K562 (cell line): ENCODE measurements around the gene ABHD8. TPM values are rescaled to one million over a fixed set of nuclear protein-coding genes. Genes with fewer than 3 reads are reported as not detected.

Experiments used
- ATF7 ChIP-seq: fragments of 450-650 bp; IDR thresholded peaks from 2 replicates; pipeline ENCODE4 v1.7.1; 2014; ENCODE audit warnings: mild to moderate bottlenecking, moderate library complexity
- BCOR ChIP-seq: fragments of 450-650 bp; IDR thresholded peaks from 2 replicates; pipeline ENCODE4 v1.6.1; 2016
- BMI1 ChIP-seq: fragments of 150-350 bp; IDR thresholded peaks from 2 replicates; pipeline ENCODE4 v1.6.1; 2014; ENCODE audit warnings: low read length
- CCNT2 ChIP-seq: IDR thresholded peaks from 2 replicates; pipeline ENCODE4 v1.6.1; 2011; ENCODE audit warnings: borderline replicate concordance, low read depth, mild to moderate bottlenecking, moderate library complexity, mixed read lengths, low read length; ENCODE audit not compliant: insufficient read length; ENCODE audit errors: extremely low read depth
- CTBP1 ChIP-seq: fragments of 450-650 bp; IDR thresholded peaks from 2 replicates; pipeline ENCODE4 v1.6.1; 2016; ENCODE audit warnings: borderline replicate concordance
- FOXK2 ChIP-seq, 2 experiments: fragments of 450-650 bp; IDR thresholded peaks in 1 of 2; conservative IDR thresholded peaks in 1 of 2; 2 replicates each; pipeline ENCODE4 v1.6.1; 2016; ENCODE audit warnings: low read depth in 2 of 2, mild to moderate bottlenecking in 1 of 2
- GABPB2 ChIP-seq: fragments of 250-450 bp; sonication (Bioruptor Pico); conservative IDR thresholded peaks from 2 replicates; pipeline ENCODE4 v1.5.1; 2021; ENCODE audit warnings: mild to moderate bottlenecking
- GATA2 ChIP-seq: sonication (generic); formaldehyde crosslinking; IDR thresholded peaks from 2 replicates; pipeline ENCODE4 v1.4.0; 2020; ENCODE audit warnings: mild to moderate bottlenecking, missing genetic modification reagents
- HDAC1 ChIP-seq, 2 experiments: fragments of 450-650 bp; IDR thresholded peaks; 2 replicates each; pipeline ENCODE4 v1.6.1; 2016 to 2017; ENCODE audit warnings: inconsistent platforms in 1 of 2, mild to moderate bottlenecking in 1 of 2, moderate library complexity in 1 of 2
- HOXB6 ChIP-seq: fragments of 250-450 bp; sonication (Bioruptor Pico); IDR thresholded peaks from 2 replicates; pipeline ENCODE4 v1.5.1; 2022; ENCODE audit warnings: mild to moderate bottlenecking, borderline replicate concordance
- JUNB ChIP-seq: fragments of 450-650 bp; formaldehyde crosslinking; conservative IDR thresholded peaks from 2 replicates; pipeline ENCODE4 v1.4.0; 2020; ENCODE audit warnings: mild to moderate bottlenecking
- KHSRP ChIP-seq: fragments of 450-650 bp; IDR thresholded peaks from 2 replicates; pipeline ENCODE4 v1.6.1; 2017
- MEF2D ChIP-seq: conservative IDR thresholded peaks from 2 replicates; pipeline ENCODE4 v1.6.1; 2016; ENCODE audit warnings: low read depth, missing genetic modification characterization, missing compliant biosample characterization
- MYC ChIP-seq, 2 experiments: fragments of 250-450 bp in 1 of 2; sonication (Bioruptor Pico) in 1 of 2; IDR thresholded peaks; 2 replicates each; pipeline versions ENCODE4 v1.5.1 to v1.6.1; 2012 to 2021; ENCODE audit warnings: low read depth in 2 of 2, borderline replicate concordance in 1 of 2, improper control_type of control experiment in 1 of 2, low read length in 1 of 2, mild to moderate bottlenecking in 1 of 2, moderate library complexity in 1 of 2
- RB1 ChIP-seq: fragments of 450-650 bp; IDR thresholded peaks from 2 replicates; pipeline ENCODE4 v1.6.1; 2017; ENCODE audit warnings: low read depth, mild to moderate bottlenecking
- RBM25 ChIP-seq: fragments of 200-400 bp; formaldehyde crosslinking; IDR thresholded peaks from 2 replicates; pipeline ENCODE4 v1.6.1; 2018; ENCODE audit warnings: low read length, low read depth, moderate library complexity; ENCODE audit not compliant: severe bottlenecking
- SRSF7 ChIP-seq: fragments of 200-400 bp; formaldehyde crosslinking; optimal IDR thresholded peaks from 2 replicates; pipeline ENCODE3; 2017; ENCODE audit warnings: mild to moderate bottlenecking, low read depth, low read length
- TBP ChIP-seq: optimal IDR thresholded peaks from 2 replicates; pipeline ENCODE3; 2011; ENCODE audit warnings: low read depth, low read length, improper control_type of control experiment
- TFAM ChIP-seq: fragments of 250-450 bp; sonication (Bioruptor Pico); conservative IDR thresholded peaks from 2 replicates; pipeline ENCODE4 v1.5.0; 2021; ENCODE audit warnings: mild to moderate bottlenecking, moderate library complexity
- THRAP3 ChIP-seq: fragments of 450-650 bp; IDR thresholded peaks from 2 replicates; pipeline ENCODE4 v1.6.1; 2016; ENCODE audit warnings: mild to moderate bottlenecking, inconsistent platforms, borderline replicate concordance
- polyA plus RNA-seq, 8 experiments: library from polyadenylated mRNA; depleted of rRNA in 4 of 8; stranded (reverse) in 5 of 8; unstranded in 3 of 8; fragments of >200 nt; fragmentation: Nextera tagmentation in 2 of 8; fragmentation: Illumina TruSeq in 1 of 8; extraction: Ambion mirVana in 2 of 8; extraction: Trizol in 1 of 8; gene quantifications; 2 replicates each; pipeline versions ENCODE4 v1.2.1 to v1.2.3, GENCODE V29; 2011 to 2014; ENCODE audit warnings: inconsistent platforms in 1 of 8, missing spikeins in 1 of 8
- total RNA-seq, 7 experiments: library from RNA; depleted of rRNA in 6 of 7; stranded (reverse); fragments of >200 nt in 6 of 7; fragmentation: Illumina TruSeq in 2 of 7; extraction: Trizol in 2 of 7; gene quantifications; 2 replicates each; pipeline versions ENCODE4 v1.2.1 to v1.2.3, GENCODE V29; 2011 to 2021; ENCODE audit warnings: low replicate concordance in 1 of 7
- TF ChIP-seq, protein P1 (sequence below): fragments of 250-450 bp; sonication (Bioruptor Pico); IDR thresholded peaks from 2 replicates; pipeline ENCODE4 v1.4.0; 2020
- TF ChIP-seq, protein P2 (sequence below): fragments of 450-650 bp; IDR thresholded peaks from 2 replicates; pipeline ENCODE4 v1.6.1; 2018; ENCODE audit warnings: mild to moderate bottlenecking, low read depth; ENCODE audit not compliant: partially characterized antibody

Gene ABHD8
- total and polyA plus RNA-seq, 9 of the 15 experiments (the other 6 are each of a cell fraction or from before 2014, with no cell fraction given) = 0.04 to 6.6 (median 2.0) TPM; not detected in 1

DNA sequence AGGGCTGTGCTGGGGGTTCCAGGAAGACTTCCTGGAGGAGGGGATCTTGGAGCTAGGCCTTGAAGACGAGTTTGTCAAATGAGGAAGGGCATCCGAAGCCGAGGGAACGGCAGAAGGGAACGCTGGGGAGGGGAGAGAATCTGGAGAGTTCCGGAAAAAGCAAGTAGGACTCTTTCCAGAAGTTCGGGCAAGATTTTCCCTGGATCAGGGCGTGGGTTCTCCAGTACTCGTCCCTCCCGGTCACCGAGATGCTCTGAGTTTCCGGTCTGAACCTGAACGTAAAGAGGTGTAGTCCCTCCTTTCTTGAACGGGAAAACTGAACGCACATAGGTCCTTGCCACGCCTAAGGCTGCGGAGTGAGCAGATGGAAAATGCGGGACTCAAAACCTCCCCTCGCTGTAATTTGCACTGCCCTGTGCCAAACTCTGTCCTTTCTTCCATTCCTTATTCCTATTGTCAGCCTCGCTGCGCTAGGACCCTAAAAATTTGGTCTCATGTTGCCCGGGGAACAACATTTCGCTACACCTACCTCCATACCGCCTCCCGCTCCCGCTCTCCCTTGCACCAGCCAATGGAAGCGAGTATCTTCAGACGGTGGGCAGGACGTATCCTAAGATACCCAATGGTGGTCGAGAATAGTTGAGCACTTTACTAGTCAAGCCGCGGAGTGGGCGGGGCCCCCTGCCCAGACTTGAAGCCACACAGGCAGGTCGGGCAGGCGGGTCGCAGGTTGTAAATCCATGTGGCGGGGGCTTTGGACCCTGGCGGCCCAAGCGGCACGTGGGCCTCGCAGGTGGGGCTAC is 33.8 kb upstream of the ABHD8 start, which contains the start of gene GTPBP3 (continued):
- TF ChIP-seq, protein P1, sequence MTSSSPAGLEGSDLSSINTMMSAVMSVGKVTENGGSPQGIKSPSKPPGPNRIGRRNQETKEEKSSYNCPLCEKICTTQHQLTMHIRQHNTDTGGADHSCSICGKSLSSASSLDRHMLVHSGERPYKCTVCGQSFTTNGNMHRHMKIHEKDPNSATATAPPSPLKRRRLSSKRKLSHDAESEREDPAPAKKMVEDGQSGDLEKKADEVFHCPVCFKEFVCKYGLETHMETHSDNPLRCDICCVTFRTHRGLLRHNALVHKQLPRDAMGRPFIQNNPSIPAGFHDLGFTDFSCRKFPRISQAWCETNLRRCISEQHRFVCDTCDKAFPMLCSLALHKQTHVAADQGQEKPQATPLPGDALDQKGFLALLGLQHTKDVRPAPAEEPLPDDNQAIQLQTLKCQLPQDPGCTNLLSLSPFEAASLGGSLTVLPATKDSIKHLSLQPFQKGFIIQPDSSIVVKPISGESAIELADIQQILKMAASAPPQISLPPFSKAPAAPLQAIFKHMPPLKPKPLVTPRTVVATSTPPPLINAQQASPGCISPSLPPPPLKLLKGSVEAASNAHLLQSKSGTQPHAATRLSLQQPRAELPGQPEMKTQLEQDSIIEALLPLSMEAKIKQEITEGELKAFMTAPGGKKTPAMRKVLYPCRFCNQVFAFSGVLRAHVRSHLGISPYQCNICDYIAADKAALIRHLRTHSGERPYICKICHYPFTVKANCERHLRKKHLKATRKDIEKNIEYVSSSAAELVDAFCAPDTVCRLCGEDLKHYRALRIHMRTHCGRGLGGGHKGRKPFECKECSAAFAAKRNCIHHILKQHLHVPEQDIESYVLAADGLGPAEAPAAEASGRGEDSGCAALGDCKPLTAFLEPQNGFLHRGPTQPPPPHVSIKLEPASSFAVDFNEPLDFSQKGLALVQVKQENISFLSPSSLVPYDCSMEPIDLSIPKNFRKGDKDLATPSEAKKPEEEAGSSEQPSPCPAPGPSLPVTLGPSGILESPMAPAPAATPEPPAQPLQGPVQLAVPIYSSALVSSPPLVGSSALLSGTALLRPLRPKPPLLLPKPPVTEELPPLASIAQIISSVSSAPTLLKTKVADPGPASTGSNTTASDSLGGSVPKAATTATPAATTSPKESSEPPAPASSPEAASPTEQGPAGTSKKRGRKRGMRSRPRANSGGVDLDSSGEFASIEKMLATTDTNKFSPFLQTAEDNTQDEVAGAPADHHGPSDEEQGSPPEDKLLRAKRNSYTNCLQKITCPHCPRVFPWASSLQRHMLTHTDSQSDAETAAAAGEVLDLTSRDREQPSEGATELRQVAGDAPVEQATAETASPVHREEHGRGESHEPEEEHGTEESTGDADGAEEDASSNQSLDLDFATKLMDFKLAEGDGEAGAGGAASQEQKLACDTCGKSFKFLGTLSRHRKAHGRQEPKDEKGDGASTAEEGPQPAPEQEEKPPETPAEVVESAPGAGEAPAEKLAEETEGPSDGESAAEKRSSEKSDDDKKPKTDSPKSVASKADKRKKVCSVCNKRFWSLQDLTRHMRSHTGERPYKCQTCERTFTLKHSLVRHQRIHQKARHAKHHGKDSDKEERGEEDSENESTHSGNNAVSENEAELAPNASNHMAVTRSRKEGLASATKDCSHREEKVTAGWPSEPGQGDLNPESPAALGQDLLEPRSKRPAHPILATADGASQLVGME = peak; percentile 61; the same call in 1 of the 2 replicates
- TF ChIP-seq RBM25 (peak; percentile 82), MYC (IDR thresholded peaks at IDR 0.05; ENCODE audit: low read depth, low read length) (peak; percentile 92), MYC (CRISPR knock-in tag; IDR thresholded peaks at IDR 0.05; ENCODE audit: borderline replicate concordance, low read depth) (no peak), GATA2 (CRISPR knock-in tag) (no peak), TBP (peak; percentile 94), BCOR (peak; percentile 99), MEF2D (tag) (peak; percentile 36; the same call in 1 of the 2 replicates), ATF7 (peak; percentile 91), TFAM (CRISPR knock-in tag) (no peak), JUNB (CRISPR knock-in tag) (0 out of 2 replicates have a peak, but pooled peaks have one; percentile 2), FOXK2 (conservative IDR thresholded peaks at IDR 0.05 in 1 of 2, IDR thresholded peaks at IDR 0.05 in 1 of 2; ENCODE audit: low read depth in 2 of 2) (peak; percentile 94 to 97), HDAC1 (IDR thresholded peaks at IDR 0.05) (peak in 1 of 2 experiments; percentile 78; a peak in 2 of 4 replicates), THRAP3 (no peak), SRSF7 (no peak), KHSRP (no peak; the same call in 1 of the 2 replicates), HOXB6 (CRISPR knock-in tag) (no peak), BMI1 (no peak), GABPB2 (CRISPR knock-in tag) (no peak), RB1 (peak; percentile 95; the same call in 1 of the 2 replicates), CTBP1 (peak; percentile 93), CCNT2 (no peak)
- TF ChIP-seq, protein P2, sequence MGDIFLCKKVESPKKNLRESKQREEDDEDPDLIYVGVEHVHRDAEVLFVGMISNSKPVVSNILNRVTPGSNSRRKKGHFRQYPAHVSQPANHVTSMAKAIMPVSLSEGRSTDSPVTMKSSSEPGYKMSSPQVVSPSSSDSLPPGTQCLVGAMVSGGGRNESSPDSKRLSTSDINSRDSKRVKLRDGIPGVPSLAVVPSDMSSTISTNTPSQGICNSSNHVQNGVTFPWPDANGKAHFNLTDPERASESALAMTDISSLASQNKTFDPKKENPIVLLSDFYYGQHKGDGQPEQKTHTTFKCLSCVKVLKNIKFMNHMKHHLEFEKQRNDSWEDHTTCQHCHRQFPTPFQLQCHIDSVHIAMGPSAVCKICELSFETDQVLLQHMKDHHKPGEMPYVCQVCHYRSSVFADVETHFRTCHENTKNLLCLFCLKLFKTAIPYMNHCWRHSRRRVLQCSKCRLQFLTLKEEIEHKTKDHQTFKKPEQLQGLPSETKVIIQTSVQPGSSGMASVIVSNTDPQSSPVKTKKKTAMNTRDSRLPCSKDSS = no peak
